B cell (primary cell): Measurements from ENCODE around the gene CSTF1.

Source experiments
- CTCF ChIP-seq: fragments of 200-600 bp; IDR thresholded peaks from one replicate; pipeline ENCODE4 v1.8.0; 2022; ENCODE audit warnings: antibody characterized with exemption, mild to moderate bottlenecking
- EZH2 ChIP-seq: IDR thresholded peaks from 2 replicates; pipeline ENCODE4 v1.6.1; 2012; ENCODE audit warnings: borderline replicate concordance, low read depth, mild to moderate bottlenecking, moderate library complexity, low read length; ENCODE audit not compliant: insufficient read depth, poor library complexity, severe bottlenecking

GRCh38 chr20:56438284-56438683 is 45.8 kb downstream of the CSTF1 start:
- TF ChIP-seq CTCF (no peak), EZH2 (no peak)
